Endothelial cell of umbilical vein (primary cell): ENCODE results near the gene AKAP12. TPM values are rescaled to one million over a fixed set of nuclear protein-coding genes. Genes with fewer than 3 reads are reported as not detected.

Experiments used
- BruUV-seq: library from RNA; stranded (reverse); fragments of 400-500 nt; replicated peaks from 2 replicates; lab custom pipeline; 2021; lab: Mats Ljungman, UMichigan
- CTCF ChIA-PET: fragments of 300-600, 350-600 bp; sonication (Branson Sonifier 250); formaldehyde crosslinking; loops from one replicate; lab custom pipeline; 2021; ENCODE audit warnings: antibody characterized with exemption, inconsistent platforms; lab: Charles Lee
- POLR2A ChIA-PET: fragments of 300-600, 350-600 bp; sonication (Branson Sonifier 250); formaldehyde crosslinking; loops from one replicate; lab custom pipeline; 2021; ENCODE audit warnings: antibody characterized with exemption, inconsistent platforms; lab: Charles Lee
- DNase-seq: peaks from one replicate; pipeline ENCODE4 v3.0.0-alpha.2; 2011; ENCODE audit warnings: low read depth, low spot score
- FAIRE-seq: peaks from 2 replicates; lab custom pipeline; 2011; peaks lifted over from hg19 to GRCh38; lab: Jason Lieb, UNC
- H2AFZ ChIP-seq: 2 replicates; pipeline ENCODE4 v1.6.0; 2012; ENCODE audit warnings: low read depth, low read length, control low read depth, inconsistent platforms
- H3K27ac ChIP-seq: 2 replicates; pipeline ENCODE4 v1.5.1; 2011; ENCODE audit warnings: low read depth, mild to moderate bottlenecking, control low read depth, low read length, moderate library complexity; ENCODE audit not compliant: insufficient read depth
- H3K27me3 ChIP-seq, 2 experiments: 2 replicates each; pipeline versions ENCODE4 v1.6.0 to v1.6.1; 2011; ENCODE audit warnings: low read length in 2 of 2, mixed read lengths in 1 of 2; ENCODE audit not compliant: control insufficient read depth in 2 of 2, insufficient read depth in 2 of 2
- H3K36me3 ChIP-seq, 2 experiments: 2 replicates in 1 of 2; 3 replicates in 1 of 2; pipeline ENCODE4 v1.5.1; 2011; ENCODE audit warnings: low read length in 2 of 2, mild to moderate bottlenecking in 1 of 2, moderate library complexity in 1 of 2; ENCODE audit not compliant: control insufficient read depth in 2 of 2, insufficient read depth in 2 of 2; ENCODE audit errors: extremely low read depth in 1 of 2
- H3K4me1 ChIP-seq: 3 replicates; pipeline ENCODE4 v1.5.1; 2011; ENCODE audit warnings: mild to moderate bottlenecking, low read length; ENCODE audit not compliant: control insufficient read depth, insufficient read depth; ENCODE audit errors: extremely low read depth
- H3K4me2 ChIP-seq: 2 replicates; pipeline ENCODE4 v1.6.1; 2011; ENCODE audit warnings: low read length, control low read depth, mixed read lengths; ENCODE audit not compliant: insufficient read depth
- H3K4me3 ChIP-seq, 3 experiments: fragments of 200-600 bp in 1 of 3; sonication (generic), shearing (Covaris generic) in 1 of 3; replicated peaks in 1 of 3; 2 replicates each; pipeline ENCODE4 v1.5.1; 2011 to 2016; ENCODE audit warnings: control low read depth in 3 of 3, low read length in 3 of 3, mild to moderate bottlenecking in 2 of 3, inconsistent platforms in 1 of 3, low read depth in 1 of 3, moderate library complexity in 1 of 3; ENCODE audit not compliant: insufficient read depth in 1 of 3
- H3K79me2 ChIP-seq: 2 replicates; pipeline ENCODE4 v1.6.0; 2012; ENCODE audit warnings: low read length, inconsistent platforms; ENCODE audit not compliant: control insufficient read depth, insufficient read depth
- H3K9ac ChIP-seq: replicated peaks from 2 replicates; pipeline ENCODE3; 2011; ENCODE audit warnings: low read length, control low read depth; ENCODE audit not compliant: insufficient read depth; ENCODE audit errors: extremely low read depth
- H3K9me1 ChIP-seq: replicated peaks from 3 replicates; pipeline ENCODE4 v1.6.0; 2011; ENCODE audit warnings: mild to moderate bottlenecking, low read length; ENCODE audit not compliant: control insufficient read depth, insufficient read depth; ENCODE audit errors: extremely low read depth
- H3K9me3 ChIP-seq: replicated peaks from 2 replicates; pipeline ENCODE4 v1.5.1; 2012; ENCODE audit warnings: low read length, inconsistent platforms; ENCODE audit not compliant: control insufficient read depth, insufficient read depth
- H4K20me1 ChIP-seq: replicated peaks from 2 replicates; pipeline ENCODE3; 2011; ENCODE audit warnings: mild to moderate bottlenecking, low read length; ENCODE audit not compliant: control insufficient read depth, insufficient read depth; ENCODE audit errors: extremely low read depth
- EZH2 ChIP-seq: IDR thresholded peaks from 2 replicates; pipeline ENCODE4 v1.6.1; 2012; ENCODE audit warnings: borderline replicate concordance, low read depth, mild to moderate bottlenecking, moderate library complexity, low read length, inconsistent platforms; ENCODE audit not compliant: severe bottlenecking
- FOS ChIP-seq: IDR thresholded peaks from 2 replicates; pipeline ENCODE4 v1.6.1; 2011; ENCODE audit warnings: mild to moderate bottlenecking, low read length, moderate library complexity, borderline replicate concordance; ENCODE audit not compliant: insufficient read depth
- GATA2 ChIP-seq: IDR thresholded peaks from 2 replicates; pipeline ENCODE4 v1.7.0; 2011; ENCODE audit warnings: low read depth, mild to moderate bottlenecking, moderate library complexity, mixed read lengths, low read length; ENCODE audit not compliant: insufficient read length, insufficient read depth
- JUN ChIP-seq: IDR thresholded peaks from 2 replicates; pipeline ENCODE4 v1.6.1; 2011; ENCODE audit warnings: borderline replicate concordance, low read depth; ENCODE audit not compliant: insufficient read length, insufficient read depth
- MYC ChIP-seq: IDR thresholded peaks from one replicate; pipeline ENCODE4 v1.6.1; 2011; ENCODE audit warnings: mild to moderate bottlenecking, low read depth, low read length
- POLR2A ChIP-seq: IDR thresholded peaks from 2 replicates; pipeline ENCODE4 v1.6.1; 2012; ENCODE audit warnings: low read depth, mild to moderate bottlenecking, control low read depth, low read length
- POLR2AphosphoS5 ChIP-seq: IDR thresholded peaks from 2 replicates; pipeline ENCODE4 v1.6.1; 2012; ENCODE audit warnings: low read depth, mild to moderate bottlenecking, control low read depth, low read length, moderate library complexity; ENCODE audit not compliant: insufficient read depth
- dilution Hi-C: fragments of 300-500 bp; cut with MboI; formaldehyde crosslinking; loops from one replicate; pipeline ENCODE4 v1.15.0; 2019; ENCODE audit warnings: low sequenced_read_pairs; ENCODE audit not compliant: extremely low pct_ligation_motif_present
- intact Hi-C: fragments of 100-400 bp; cut with micrococcal nuclease; formaldehyde crosslinking; loops from one replicate; pipeline ENCODE4 v1.10.0; 2022
- polyA plus RNA-seq, 4 experiments: library from polyadenylated mRNA; depleted of rRNA in 3 of 4; stranded (reverse) in 3 of 4; unstranded in 1 of 4; fragments of >200 nt; gene quantifications; 2 replicates each; pipeline versions ENCODE4 v1.2.1 to v1.2.3, GENCODE V29; 2011 to 2012; ENCODE audit warnings: missing spikeins in 1 of 4
- total RNA-seq: library from RNA; stranded (reverse); gene quantifications from 2 replicates; pipeline ENCODE4 v1.2.3, GENCODE V29; 2021
- TF ChIP-seq, protein P1 (sequence below), 2 donors: IDR thresholded peaks; 1 replicate in 1 of 2; 2 replicates in 1 of 2; pipeline ENCODE4 v1.5.1; 2011; ENCODE audit warnings: low read length in 2 of 2, mild to moderate bottlenecking in 2 of 2, moderate library complexity in 2 of 2, control low read depth in 1 of 2, inconsistent platforms in 1 of 2, low read depth in 1 of 2; ENCODE audit not compliant: insufficient read depth in 1 of 2; ENCODE audit errors: extremely low read depth in 1 of 2
- TF ChIP-seq, protein P2 (sequence below): IDR thresholded peaks from 2 replicates; pipeline ENCODE4 v1.6.1; 2011; ENCODE audit not compliant: insufficient read depth, insufficient read length

AKAP12 gene
- total and polyA plus RNA-seq, 2 donors (not counting 3 experiments of a cell fraction or from before 2014, with no cell fraction given) = 46.9 to 340 TPM

DNA sequence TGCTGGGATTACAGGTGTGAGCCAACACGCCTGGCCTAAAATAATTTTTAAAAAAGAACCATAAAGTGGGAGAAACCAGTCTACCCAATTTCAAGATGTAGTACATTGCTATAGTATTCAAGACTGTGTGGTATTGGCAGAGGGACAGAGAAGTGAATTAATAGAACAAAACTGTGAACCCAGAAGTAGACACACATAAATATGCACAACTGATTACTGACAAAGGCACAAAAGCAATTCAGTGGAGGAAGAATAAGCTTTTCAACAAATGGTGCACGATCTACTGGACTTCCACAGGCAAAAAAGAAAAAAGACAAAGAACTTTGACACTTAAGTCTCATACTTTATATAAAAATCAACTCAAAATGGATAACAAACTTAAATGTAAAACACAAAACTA, 136.1 kb downstream of the AKAP12 start:
- ChIA-PET POLR2A (interaction anchor here (2.4 kb wide), 1 partner anchor 14 kb away, joined by 14 read pairs; no protein-coding TSS in a partner anchor), CTCF (interaction anchor here (1.7 to 2.1 kb wide), 2 partner anchors 14 to 19 kb away, joined by 7 read pairs; no protein-coding TSS in a partner anchor)
- no peaks in the 10 kb centered on the region for H3K9me1 ChIP-seq
- no peaks in the 10 kb centered on the region for H3K27me3 ChIP-seq
- intact Hi-C loops = loop anchor here (2.0 kb wide), 1 partner anchor 19 kb away; no protein-coding TSS in a partner anchor
- no peak overlapping the region for H2AFZ ChIP-seq
- DNase-seq (no peak), FAIRE-seq (no peak)
- peaks cover 43% of the 10 kb centered on the region for H3K79me2 ChIP-seq
- H3K9me3 ChIP-seq = no peaks in the 10 kb centered on the region
- H3K4me2 ChIP-seq = no peak overlapping the region
- no peak overlapping the region for H3K9ac ChIP-seq
- H3K4me1 ChIP-seq = peaks cover 25% of the 10 kb centered on the region
- H3K27ac ChIP-seq = peak overlapping the region; percentile 78
- H3K36me3 ChIP-seq = peaks cover 3 to 5% of the 10 kb centered on the region in 2 experiments
- no peaks in the 10 kb centered on the region for H4K20me1 ChIP-seq
- H3K4me3 ChIP-seq = no peak overlapping the region
- TF ChIP-seq EZH2 (no peak), MYC (no peak), GATA2 (no peak), FOS (no peak), POLR2A (no peak), JUN (no peak), POLR2AphosphoS5 (no peak)
- TF ChIP-seq, protein P1, sequence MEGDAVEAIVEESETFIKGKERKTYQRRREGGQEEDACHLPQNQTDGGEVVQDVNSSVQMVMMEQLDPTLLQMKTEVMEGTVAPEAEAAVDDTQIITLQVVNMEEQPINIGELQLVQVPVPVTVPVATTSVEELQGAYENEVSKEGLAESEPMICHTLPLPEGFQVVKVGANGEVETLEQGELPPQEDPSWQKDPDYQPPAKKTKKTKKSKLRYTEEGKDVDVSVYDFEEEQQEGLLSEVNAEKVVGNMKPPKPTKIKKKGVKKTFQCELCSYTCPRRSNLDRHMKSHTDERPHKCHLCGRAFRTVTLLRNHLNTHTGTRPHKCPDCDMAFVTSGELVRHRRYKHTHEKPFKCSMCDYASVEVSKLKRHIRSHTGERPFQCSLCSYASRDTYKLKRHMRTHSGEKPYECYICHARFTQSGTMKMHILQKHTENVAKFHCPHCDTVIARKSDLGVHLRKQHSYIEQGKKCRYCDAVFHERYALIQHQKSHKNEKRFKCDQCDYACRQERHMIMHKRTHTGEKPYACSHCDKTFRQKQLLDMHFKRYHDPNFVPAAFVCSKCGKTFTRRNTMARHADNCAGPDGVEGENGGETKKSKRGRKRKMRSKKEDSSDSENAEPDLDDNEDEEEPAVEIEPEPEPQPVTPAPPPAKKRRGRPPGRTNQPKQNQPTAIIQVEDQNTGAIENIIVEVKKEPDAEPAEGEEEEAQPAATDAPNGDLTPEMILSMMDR (IDR thresholded peaks at IDR 0.05; ENCODE audit: extremely low read depth in 1 of 2, insufficient read depth in 1 of 2, low read depth in 1 of 2, low read length in 2 of 2) = no peak
- TF ChIP-seq, protein P2, sequence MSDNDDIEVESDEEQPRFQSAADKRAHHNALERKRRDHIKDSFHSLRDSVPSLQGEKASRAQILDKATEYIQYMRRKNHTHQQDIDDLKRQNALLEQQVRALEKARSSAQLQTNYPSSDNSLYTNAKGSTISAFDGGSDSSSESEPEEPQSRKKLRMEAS = no peak
- BruUV-seq = no TSS peak
- dilution Hi-C loops = no loop called here
